A673 (cell line): ENCODE results near the gene FAM210B. TPM values are rescaled to one million over a fixed set of nuclear protein-coding genes. Genes with fewer than 3 reads are reported as not detected.

Experiments
- BruUV-seq: library from RNA; stranded (reverse); fragments of 400-500 nt; replicated peaks from 2 replicates; lab custom pipeline; 2021; lab: Mats Ljungman, UMichigan
- CTCF ChIA-PET: fragments of 300-600 bp; sonication (Branson Sonifier 250); formaldehyde crosslinking; loops from one replicate; lab custom pipeline; 2022; ENCODE audit warnings: antibody characterized with exemption; lab: Charles Lee
- POLR2A ChIA-PET: fragments of 300-600 bp; sonication (Branson Sonifier 250); formaldehyde crosslinking; loops from one replicate; lab custom pipeline; 2022; ENCODE audit warnings: antibody characterized with exemption; ENCODE audit not compliant: low non-redundant PET; lab: Charles Lee
- DNase-seq: peaks from one replicate; pipeline ENCODE4 v3.0.0-alpha.2; 2015; ENCODE audit warnings: low spot score
- H3K27ac ChIP-seq: fragments of 200-600 bp; sonication (generic); 2 replicates; pipeline ENCODE4 v1.5.1; 2016; ENCODE audit warnings: mixed run types, low read depth, mild to moderate bottlenecking, mixed read lengths, antibody characterized with exemption, low read length; ENCODE audit not compliant: poor library complexity, severe bottlenecking
- H3K27me3 ChIP-seq: fragments of 200-600 bp; sonication (generic); replicated peaks from 2 replicates; pipeline ENCODE4 v1.6.1; 2017; ENCODE audit warnings: mixed run types, low read depth, mild to moderate bottlenecking, mixed read lengths, antibody characterized with exemption, low read length; ENCODE audit not compliant: insufficient read depth, poor library complexity
- H3K36me3 ChIP-seq: fragments of 200-600 bp; sonication (generic); 2 replicates; pipeline ENCODE4 v1.6.1; 2016; ENCODE audit warnings: mixed run types, mild to moderate bottlenecking, mixed read lengths, antibody characterized with exemption, low read length; ENCODE audit not compliant: insufficient read depth, poor library complexity, severe bottlenecking
- H3K4me1 ChIP-seq: fragments of 200-600 bp; sonication (generic); 2 replicates; pipeline ENCODE4 v1.6.1; 2017; ENCODE audit warnings: mixed run types, mild to moderate bottlenecking, mixed read lengths, antibody characterized with exemption, low read length; ENCODE audit not compliant: insufficient read depth, poor library complexity, severe bottlenecking
- H3K4me3 ChIP-seq: fragments of 200-600 bp; sonication (generic); 2 replicates; pipeline ENCODE4 v1.5.1; 2016; ENCODE audit warnings: low read depth, mixed run types, mild to moderate bottlenecking, mixed read lengths, low read length; ENCODE audit not compliant: poor library complexity, severe bottlenecking
- H3K9me3 ChIP-seq: fragments of 200-600 bp; sonication (generic); 2 replicates; pipeline ENCODE4 v1.6.1; 2016; ENCODE audit warnings: mixed run types, low read depth, mild to moderate bottlenecking, mixed read lengths, antibody characterized with exemption, low read length; ENCODE audit not compliant: poor library complexity, severe bottlenecking
- EZH2 ChIP-seq: fragments of 200-600 bp; sonication (generic); IDR thresholded peaks from 2 replicates; pipeline ENCODE4 v1.6.1; 2017; ENCODE audit warnings: borderline replicate concordance, low read depth, mild to moderate bottlenecking, mixed read lengths, antibody characterized with exemption, low read length; ENCODE audit not compliant: poor library complexity, severe bottlenecking
- intact Hi-C: fragments of 100-400 bp; cut with micrococcal nuclease; formaldehyde crosslinking; loops from one replicate; pipeline ENCODE4 v1.10.0; 2022; ENCODE audit not compliant: unreplicated experiment
- total RNA-seq: library from RNA; stranded (reverse); gene quantifications from 2 replicates; pipeline ENCODE4 v1.2.3, GENCODE V29; 2021
- TF ChIP-seq, protein P1 (sequence below): fragments of 300-800, 200-600 bp; sonication (generic); conservative IDR thresholded peaks from 2 replicates; pipeline ENCODE4 v1.5.1; 2017; ENCODE audit warnings: low read depth, mild to moderate bottlenecking, antibody characterized with exemption, low read length, moderate library complexity, mixed read lengths

The FAM210B gene
- total RNA-seq, 1 experiment from 2014 or later: 5.5 TPM

DNA sequence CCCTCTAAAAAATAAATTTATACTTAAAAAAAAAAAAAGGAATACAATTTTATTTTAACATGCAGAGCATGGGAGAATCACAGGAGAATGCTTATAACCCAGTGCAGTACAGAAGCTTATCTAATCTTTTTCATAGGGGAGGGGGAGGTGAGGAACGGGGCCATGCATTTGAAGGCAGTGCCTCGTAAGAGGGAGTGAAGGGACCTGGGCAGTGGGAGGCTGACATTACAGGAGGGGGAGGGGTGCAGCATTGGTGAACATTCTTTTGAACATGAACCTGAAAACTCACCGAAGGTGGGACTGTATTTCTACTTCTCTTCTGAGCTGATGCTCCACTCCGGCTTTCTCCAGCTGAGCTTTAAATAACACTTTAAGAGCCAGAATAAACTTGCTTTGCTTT is 23.9 kb downstream of the FAM210B start:
- Histone ChIP-seq H3K4me1 (no peaks in the 10 kb centered on the region), H3K27me3 (no peaks in the 10 kb centered on the region), H3K9me3 (no peaks in the 10 kb centered on the region), H3K36me3 (peaks cover 97% of the 10 kb centered on the region), H3K27ac (no peak overlapping the region), H3K4me3 (no peak overlapping the region)
- ChIA-PET CTCF (no interaction called here), POLR2A (no interaction called here)
- no peak for DNase-seq
- no TSS peak for BruUV-seq
- intact Hi-C loops: no loop called here
- TF ChIP-seq EZH2: no peak
- TF ChIP-seq, protein P1, sequence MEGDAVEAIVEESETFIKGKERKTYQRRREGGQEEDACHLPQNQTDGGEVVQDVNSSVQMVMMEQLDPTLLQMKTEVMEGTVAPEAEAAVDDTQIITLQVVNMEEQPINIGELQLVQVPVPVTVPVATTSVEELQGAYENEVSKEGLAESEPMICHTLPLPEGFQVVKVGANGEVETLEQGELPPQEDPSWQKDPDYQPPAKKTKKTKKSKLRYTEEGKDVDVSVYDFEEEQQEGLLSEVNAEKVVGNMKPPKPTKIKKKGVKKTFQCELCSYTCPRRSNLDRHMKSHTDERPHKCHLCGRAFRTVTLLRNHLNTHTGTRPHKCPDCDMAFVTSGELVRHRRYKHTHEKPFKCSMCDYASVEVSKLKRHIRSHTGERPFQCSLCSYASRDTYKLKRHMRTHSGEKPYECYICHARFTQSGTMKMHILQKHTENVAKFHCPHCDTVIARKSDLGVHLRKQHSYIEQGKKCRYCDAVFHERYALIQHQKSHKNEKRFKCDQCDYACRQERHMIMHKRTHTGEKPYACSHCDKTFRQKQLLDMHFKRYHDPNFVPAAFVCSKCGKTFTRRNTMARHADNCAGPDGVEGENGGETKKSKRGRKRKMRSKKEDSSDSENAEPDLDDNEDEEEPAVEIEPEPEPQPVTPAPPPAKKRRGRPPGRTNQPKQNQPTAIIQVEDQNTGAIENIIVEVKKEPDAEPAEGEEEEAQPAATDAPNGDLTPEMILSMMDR: no peak

DNA sequence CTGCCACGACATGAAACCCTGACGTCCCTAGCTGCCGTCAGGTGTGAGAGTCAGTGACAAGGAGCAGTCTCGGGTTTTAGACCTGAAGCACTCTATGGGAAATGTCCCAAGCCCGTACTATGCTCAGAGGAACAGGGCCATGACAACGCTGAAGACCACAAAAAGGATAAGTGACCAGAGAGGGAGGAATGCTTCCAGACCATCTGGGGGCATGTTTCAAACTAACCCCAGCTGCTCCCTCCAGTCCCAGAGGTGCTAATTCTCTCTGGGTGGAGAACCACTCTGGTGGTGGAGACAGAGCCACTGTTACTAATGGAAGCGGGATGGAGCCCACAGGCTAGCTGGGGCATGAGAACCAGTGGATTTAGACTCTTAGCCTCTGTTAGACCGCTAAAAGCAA is 24.6 kb downstream of the FAM210B start:
- Histone ChIP-seq H3K36me3 (peaks cover 97% of the 10 kb centered on the region), H3K27ac (no peak overlapping the region), H3K4me1 (no peaks in the 10 kb centered on the region), H3K9me3 (no peaks in the 10 kb centered on the region), H3K4me3 (no peak overlapping the region), H3K27me3 (no peaks in the 10 kb centered on the region)
- no TSS peak for BruUV-seq
- ChIA-PET CTCF (no interaction called here), POLR2A (no interaction called here)
- intact Hi-C loops: no loop called here
- TF ChIP-seq, protein P1: no peak
- DNase-seq: no peak

DNA sequence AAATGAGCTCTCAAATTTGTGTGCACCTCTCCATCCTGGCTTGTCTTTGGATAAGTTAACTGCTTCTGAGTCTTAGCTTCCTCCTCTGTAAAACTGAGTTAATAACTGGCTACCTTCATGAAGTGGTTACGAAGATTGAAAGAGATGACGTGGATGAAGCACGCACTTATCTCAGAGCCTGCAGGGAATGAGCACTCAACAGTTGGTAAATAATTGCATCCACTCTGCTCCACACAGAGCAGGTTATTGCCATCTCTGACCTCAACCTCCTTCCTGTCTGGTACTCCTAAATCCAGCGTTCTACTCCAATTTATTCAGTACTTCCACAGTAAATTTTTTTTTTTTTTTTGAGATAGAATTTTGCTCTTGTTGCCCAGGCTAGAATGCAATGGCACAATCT is 26.4 kb downstream of the FAM210B start:
- Histone ChIP-seq H3K27ac (no peak overlapping the region), H3K36me3 (peaks cover 100% of the 10 kb centered on the region), H3K9me3 (no peaks in the 10 kb centered on the region), H3K27me3 (no peaks in the 10 kb centered on the region), H3K4me1 (peaks cover 7% of the 10 kb centered on the region), H3K4me3 (no peak overlapping the region)
- CTCF ChIA-PET: no interaction called here
- DNase-seq: no peak
- POLR2A ChIA-PET: no interaction called here
- no peak for TF ChIP-seq EZH2
- TF ChIP-seq, protein P1: no peak
- intact Hi-C loops: no loop called here
- no TSS peak for BruUV-seq
